Stimulated activated CD4-positive, alpha-beta T cell treated with anti-CD3 and anti-CD28 coated beads, Interleukin-1b, Interleukin-23, amount 100 ng/mL, for 4 hours (primary cell): Measurements from ENCODE around the gene MYO1D.
A peak's percentile ranks its signal among the peaks of the same experiment; 100 is the strongest.

Experiments
- DNase-seq, 2 donors: peaks; one replicate each; pipeline ENCODE4 v3.0.0-alpha.2; 2020; ENCODE audit warnings: low read depth in 2 of 2

Gene MYO1D

GRCh38 chr17:32488177-32488542 lies 388.8 kb downstream of the MYO1D start:
- no peak for DNase-seq

GRCh38 chr17:32487473-32488176 lies 389.3 kb downstream of the MYO1D start:
- DNase-seq, result no peak

GRCh38 chr17:32486701-32487472 lies 390.0 kb downstream of the MYO1D start, which contains the start of gene CDK5R1:
Gene CDK5R1, plus strand, starts transcription at chr17:32486993. Its CDS starts 628 bp downstream, at chr17:32487621.
- peak; percentile 49 to 66 for DNase-seq

GRCh38 chr17:32486111-32486700 lies 390.7 kb downstream of the MYO1D start:
- DNase-seq, result peak; percentile 57 to 67

DNA sequence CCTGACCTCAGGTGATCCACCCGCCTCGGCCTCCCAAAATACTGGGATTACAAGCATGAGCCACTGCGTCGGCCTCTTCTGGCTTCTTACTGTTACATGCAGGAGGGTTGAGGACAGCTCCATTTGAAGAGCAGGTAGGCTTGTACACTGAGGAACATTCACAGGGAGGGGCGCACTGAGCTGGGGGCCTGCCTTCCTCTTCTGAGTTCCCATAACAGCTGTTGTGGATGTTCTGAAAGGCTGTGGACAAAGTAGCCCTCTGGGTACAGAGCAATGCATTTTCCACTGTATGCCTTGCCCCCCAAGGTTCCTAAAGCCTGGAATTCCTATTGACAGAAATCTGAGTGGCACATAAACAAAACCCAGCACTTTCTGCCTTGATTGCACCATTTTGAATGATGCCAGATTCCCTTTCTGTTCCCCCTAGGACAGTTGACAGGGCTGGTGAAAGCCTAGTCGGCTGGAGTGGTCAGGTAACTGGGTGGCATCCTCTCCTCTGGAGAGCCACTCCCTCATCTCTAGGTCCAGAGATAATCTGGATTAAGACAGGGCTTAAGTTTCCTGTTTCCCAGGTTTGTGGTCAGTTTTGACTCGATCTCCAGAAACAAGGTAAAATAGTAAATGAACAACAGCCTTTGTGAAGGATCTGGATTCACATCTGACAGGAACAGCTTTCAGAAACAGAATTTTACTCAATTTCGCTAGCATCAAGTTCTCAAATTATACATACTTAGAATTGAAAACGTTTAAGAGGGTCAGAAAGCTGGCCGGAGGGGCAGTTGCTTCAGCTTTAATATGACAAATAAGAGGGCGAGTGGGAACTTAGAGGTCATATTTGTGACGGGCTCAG lies 391.4 kb downstream of the MYO1D start:
- no peak for DNase-seq

- no peak for DNase-seq
Observed at GRCh38 chr17:32484628-32485027, 392.3 kb downstream of the MYO1D start.

GRCh38 chr17:32484041-32484461 lies 392.9 kb downstream of the MYO1D start:
- DNase-seq, result no peak

- no peak for DNase-seq
Observed at GRCh38 chr17:32483451-32484019, 393.4 kb downstream of the MYO1D start.

DNA sequence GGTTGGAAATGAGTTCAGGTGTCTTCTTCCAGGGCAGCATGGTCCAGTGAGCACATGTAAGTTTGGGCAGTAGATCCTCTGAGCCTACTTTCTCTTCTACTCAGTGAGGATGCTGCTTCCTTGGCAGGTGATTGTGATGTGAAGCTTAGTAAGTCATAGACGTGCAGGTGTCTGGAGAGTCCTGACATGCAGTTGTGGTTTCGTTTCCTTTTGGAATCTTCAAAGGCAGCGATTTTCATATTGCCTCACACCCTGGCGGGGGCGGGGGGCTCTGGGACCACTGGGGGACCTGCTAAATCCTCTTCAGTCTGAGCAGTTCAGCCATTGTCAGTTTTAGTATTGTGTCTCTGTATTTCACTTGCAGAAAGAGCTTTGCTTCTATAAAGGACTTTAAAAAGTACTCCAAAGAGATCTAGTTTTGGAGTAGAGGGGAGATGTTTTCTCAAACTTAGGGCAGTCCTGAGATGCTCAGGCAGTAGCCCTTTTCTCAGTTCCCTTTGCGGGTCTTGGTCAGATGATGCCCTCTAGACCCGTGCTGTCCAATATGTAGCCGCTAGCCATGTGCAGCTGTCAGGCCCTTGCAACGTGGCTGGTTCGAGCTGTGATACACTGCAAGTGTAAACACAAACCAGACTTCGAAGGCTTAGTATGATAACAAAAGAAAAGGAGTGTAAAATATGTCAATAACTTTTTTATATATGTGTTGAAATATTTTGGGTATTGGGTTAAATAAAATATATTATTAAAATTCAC lies 394.2 kb downstream of the MYO1D start:
- no peak for DNase-seq

DNA sequence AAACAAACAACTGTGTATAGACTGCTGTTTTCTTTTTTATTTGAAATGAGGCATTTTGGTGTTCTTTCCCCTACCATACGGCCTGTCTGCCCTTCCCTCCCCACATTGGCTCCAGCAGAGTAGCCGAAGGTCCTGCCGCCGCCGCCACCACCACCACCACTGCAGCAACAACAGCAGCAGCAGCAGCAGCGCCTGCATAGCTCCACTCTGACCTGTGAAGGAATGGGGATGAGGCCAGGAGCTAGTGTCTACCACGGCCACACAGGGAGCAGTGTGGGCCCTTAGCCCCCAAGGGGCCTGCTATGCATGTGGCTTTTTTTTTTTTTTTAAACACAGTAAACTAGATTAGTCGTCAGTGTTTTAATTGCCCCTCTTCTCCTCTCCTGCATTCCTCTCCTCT lies 395.7 kb downstream of the MYO1D start:
- no peak for DNase-seq

GRCh38 chr17:32479074-32479617 lies 397.8 kb downstream of the MYO1D start:
- no peak for DNase-seq

DNA sequence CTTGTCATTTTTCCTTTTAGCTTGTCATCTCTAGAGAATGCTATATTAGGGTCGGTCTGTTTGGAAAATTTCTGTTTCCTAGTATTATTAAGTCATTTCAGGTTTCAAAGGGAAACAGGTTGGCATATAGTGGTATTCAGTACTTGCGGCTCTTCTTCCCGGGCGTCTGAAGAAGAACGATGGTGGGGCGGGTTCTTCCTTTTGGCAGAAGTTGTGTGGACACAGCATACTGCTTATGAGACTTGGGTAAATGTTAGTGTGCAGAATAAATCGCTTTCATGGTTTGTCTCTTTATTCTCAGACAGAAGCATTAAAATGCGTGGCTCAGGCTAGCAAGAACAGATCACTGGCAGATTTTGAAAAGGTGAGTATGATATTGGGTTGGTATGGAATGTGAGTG lies 399.7 kb downstream of the MYO1D start:
- DNase-seq, result no peak

DNA sequence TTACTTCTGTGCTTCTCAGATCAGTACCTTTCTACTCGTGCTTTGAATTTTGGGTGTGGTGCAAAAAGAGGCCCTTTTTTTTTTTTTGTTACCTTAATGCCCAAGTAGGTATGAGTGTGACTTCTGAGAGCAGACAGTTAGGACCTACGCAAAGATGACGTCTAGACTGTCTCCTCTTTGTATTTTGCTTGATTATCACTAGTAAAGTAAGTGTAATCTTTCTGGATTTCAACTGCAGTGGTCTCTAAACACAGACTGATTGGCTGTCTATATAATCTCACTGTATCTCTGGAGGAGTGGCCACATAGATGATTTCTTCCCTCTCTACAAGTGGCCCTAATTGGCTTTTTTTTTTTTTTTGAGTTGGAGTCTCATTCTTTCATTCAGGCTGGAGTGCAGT lies 401.7 kb downstream of the MYO1D start:
- DNase-seq, result no peak

GRCh38 chr17:32471652-32472051 lies 405.3 kb downstream of the MYO1D start:
- DNase-seq, result no peak

- no peak for DNase-seq
Observed at GRCh38 chr17:32470405-32471167, 406.3 kb downstream of the MYO1D start.

DNA sequence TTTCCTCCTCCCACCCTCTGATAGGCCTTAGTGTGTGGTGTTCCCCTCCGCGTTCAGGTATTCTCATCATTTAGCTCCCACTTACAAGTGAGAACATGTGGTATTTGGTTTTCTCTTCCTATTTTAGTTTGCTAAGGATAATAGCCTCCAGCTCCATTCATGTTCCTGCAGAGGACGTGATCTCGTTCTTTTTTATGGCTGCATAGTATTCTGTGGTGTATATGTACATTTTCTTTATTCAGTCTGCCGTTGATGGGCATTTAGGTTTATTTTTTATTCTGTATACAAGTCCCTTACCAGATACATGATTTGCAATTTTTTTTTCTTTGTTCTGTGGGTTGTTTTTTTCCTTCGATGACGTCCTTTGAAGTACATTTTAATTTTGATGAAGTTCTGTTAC lies 409.0 kb downstream of the MYO1D start:
- DNase-seq, result no peak

- no peak for DNase-seq
Observed at GRCh38 chr17:32464374-32464773, 412.6 kb downstream of the MYO1D start.

DNA sequence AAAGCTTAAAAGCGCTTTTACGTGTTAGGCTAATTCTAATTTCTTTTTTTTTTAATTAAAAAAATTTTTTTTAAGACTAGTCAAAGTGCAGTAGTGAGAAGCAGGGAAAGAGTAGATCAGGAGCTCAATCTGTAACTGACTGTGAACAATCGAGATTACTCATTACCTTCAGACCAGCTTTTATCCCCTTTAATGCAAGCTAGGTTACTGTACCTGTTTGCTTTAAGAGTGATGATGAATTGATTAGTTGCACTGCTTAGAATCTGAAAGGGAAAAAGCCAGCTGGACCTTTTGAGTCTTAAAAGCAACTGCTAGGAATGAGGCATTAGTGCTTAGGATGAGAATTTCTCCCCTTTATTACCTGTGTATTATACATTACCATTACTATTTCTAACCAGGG lies 413.6 kb downstream of the MYO1D start:
- DNase-seq, result no peak

DNA sequence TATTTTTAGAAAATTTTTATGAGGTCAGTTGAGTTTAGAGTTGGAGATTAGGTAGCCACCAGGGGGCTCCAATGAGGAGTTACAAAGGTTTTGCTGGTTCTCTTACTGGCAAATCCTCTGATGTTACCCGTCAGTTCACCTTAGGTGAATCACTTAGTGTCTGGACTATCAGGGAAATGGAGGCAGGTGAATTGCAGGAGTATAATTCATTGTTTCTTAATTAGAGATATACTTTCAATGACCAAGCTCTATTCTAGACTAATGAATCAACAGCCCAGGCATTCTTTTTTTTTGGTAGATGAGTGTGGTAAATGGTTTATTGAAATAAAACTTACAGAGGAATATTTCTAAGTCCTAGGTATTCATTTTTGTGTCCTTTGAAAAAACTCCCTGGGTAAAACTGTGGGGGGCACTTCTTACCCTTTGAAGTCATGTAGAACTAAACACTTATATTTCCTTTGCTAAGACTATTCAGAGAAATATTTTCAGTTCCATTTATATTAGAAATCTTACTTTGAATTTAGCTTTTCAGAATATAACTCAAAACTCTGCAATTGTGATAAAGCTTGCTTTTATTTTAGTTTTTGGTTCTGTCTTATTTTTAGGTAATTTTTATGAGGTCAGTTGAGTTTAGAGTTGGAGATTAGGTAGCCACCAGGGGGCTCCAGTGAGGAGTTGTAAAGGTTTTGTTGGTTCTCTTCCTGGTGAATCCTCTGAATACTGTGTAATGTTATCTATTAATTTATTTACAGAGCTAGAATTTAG lies 414.9 kb downstream of the MYO1D start:
- peak; percentile 52 to 59 for DNase-seq
